Measurements from ENCODE around the gene CTBP1. TPM values are rescaled to one million over a fixed set of nuclear protein-coding genes. Genes with fewer than 3 reads are reported as not detected.

The CTBP1 gene
- total RNA-seq, 4 donors from 2014 or later = 145 to 255 (median 181) TPM

DNA sequence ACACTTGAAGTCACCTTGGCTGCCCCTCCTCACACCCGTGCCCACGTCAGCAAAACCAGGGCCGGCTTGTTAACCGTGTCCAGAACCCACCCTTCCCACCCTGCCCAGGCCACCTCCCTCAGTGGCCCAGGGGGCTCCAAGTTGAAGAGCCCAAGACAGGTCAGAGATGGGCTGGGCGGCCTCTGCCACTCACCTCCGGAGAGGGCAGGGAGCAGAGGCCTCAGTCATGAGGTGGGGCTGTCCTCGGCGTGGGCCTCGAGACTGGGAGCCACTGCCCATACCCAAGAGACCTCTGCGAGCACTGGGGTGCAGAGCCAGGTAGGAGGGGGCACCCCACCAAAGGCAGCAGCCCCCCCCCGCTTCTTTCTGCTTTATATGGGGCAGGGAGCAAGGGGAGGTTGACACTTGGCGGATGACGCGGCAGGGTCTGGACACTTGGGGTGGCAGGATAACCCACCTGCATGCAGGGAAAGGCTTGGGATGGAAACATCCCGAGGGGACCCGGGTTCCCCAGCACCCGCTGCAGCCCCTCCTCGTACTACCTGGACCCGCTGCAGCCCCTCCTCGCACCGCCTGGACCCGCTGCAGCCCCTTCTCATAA, 38.6 kb downstream of the CTBP1 start:
- Histone ChIP-seq H3K27me3 (no peaks in the 10 kb centered on the region), H3K9me3 (no peaks in the 10 kb centered on the region), H3K4me1 (peaks cover 70% of the 10 kb centered on the region), H3K36me3 (peaks cover 39% of the 10 kb centered on the region), H3K4me3 (no peak overlapping the region), H3K27ac (no peak overlapping the region)
- 87% methylated on average over 9 of the region's 22 CpGs for WGBS
- no peak for TF ChIP-seq POLR2A (IDR thresholded peaks at IDR 0.05)
- TF ChIP-seq EP300 (IDR thresholded peaks at IDR 0.05) = no peak
- TF ChIP-seq, protein P1, sequence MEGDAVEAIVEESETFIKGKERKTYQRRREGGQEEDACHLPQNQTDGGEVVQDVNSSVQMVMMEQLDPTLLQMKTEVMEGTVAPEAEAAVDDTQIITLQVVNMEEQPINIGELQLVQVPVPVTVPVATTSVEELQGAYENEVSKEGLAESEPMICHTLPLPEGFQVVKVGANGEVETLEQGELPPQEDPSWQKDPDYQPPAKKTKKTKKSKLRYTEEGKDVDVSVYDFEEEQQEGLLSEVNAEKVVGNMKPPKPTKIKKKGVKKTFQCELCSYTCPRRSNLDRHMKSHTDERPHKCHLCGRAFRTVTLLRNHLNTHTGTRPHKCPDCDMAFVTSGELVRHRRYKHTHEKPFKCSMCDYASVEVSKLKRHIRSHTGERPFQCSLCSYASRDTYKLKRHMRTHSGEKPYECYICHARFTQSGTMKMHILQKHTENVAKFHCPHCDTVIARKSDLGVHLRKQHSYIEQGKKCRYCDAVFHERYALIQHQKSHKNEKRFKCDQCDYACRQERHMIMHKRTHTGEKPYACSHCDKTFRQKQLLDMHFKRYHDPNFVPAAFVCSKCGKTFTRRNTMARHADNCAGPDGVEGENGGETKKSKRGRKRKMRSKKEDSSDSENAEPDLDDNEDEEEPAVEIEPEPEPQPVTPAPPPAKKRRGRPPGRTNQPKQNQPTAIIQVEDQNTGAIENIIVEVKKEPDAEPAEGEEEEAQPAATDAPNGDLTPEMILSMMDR (IDR thresholded peaks at IDR 0.05) = no peak
- no peak for TF ChIP-seq POLR2AphosphoS5 (IDR thresholded peaks at IDR 0.05)
- DNase-seq (ENCODE audit: low spot score in 2 of 2) = peak; percentile 61 to 78

DNA sequence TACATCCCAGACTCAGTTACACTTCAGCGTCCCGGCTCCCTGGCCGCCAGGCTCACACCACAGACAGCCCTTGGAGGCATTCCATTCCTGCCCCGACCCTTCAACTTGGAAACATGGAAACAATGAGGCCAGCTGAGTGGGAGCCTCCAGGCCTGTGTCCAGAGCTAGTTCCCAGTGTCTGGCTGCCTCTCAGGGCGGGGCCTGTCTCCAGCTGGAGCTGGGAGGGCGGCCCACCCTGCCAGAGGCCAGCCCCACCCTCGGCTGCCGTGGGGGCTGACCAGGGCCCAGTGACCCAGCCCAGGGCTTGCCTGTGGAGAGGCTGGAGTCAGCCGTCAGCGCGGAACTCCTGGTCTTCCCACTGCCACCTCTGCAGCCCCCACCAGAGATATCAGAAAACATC, 39.1 kb downstream of the CTBP1 start:
- Histone ChIP-seq H3K9me3 (no peaks in the 10 kb centered on the region), H3K36me3 (peaks cover 34% of the 10 kb centered on the region), H3K4me3 (no peak overlapping the region), H3K27ac (peak overlapping the region; percentile 45), H3K4me1 (peaks cover 68% of the 10 kb centered on the region), H3K27me3 (no peaks in the 10 kb centered on the region)
- DNase-seq (ENCODE audit: low spot score in 2 of 2) = peak; percentile 85
- TF ChIP-seq POLR2AphosphoS5 (IDR thresholded peaks at IDR 0.05) (no peak), POLR2A (IDR thresholded peaks at IDR 0.05) (no peak), EP300 (IDR thresholded peaks at IDR 0.05) (no peak)
- TF ChIP-seq, protein P1 (IDR thresholded peaks at IDR 0.05) = no peak
- WGBS = 14% methylated on average over 7 of the region's 11 CpGs

DNA sequence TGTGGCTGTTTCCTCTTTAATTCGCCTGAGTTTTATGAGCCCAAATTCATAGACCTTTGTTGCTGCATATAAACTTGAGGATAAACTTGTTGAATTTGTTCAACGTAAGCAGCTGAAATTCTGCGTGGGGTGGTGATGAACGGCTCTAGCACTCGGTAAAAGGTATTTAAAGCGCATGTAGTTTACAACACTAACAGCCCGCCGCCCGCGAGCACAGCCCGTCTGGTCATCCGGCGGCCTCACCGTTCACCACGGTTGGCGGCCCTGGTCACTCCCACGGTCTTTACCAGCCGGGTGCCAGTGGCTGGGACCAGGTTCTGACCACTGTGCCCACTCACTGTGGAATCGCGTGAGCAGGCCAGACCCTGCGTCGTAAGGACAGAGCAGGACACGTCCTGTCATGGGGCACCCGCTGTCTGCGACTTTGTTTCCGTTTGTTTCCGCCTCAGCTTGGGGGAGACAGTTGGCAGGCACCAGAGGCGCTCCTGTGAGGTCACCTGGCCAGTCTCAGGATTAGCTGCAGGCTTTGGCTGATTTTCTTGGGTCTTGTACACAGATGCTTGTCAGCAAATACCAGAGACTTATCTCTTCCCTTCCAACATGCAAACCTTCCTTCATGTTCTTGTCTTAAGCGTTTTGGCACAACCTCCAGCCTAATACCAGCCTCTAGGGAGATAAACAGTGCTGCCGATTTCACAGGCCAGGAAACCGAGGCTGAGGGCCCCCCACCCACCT, 39.8 kb downstream of the CTBP1 start:
- peaks cover 61% of the 10 kb centered on the region for H3K4me1 ChIP-seq
- DNase-seq (ENCODE audit: low spot score in 2 of 2) = peak; percentile 65 to 71
- H3K36me3 ChIP-seq = peaks cover 27% of the 10 kb centered on the region
- H3K4me3 ChIP-seq = no peak overlapping the region
- 64% methylated on average over 25 of the region's 31 CpGs for WGBS
- no peaks in the 10 kb centered on the region for H3K9me3 ChIP-seq
- no peaks in the 10 kb centered on the region for H3K27me3 ChIP-seq
- peak overlapping the region; percentile 45 for H3K27ac ChIP-seq
- no peak for TF ChIP-seq POLR2A (IDR thresholded peaks at IDR 0.05)
- TF ChIP-seq, protein P1 (IDR thresholded peaks at IDR 0.05) = no peak

DNA sequence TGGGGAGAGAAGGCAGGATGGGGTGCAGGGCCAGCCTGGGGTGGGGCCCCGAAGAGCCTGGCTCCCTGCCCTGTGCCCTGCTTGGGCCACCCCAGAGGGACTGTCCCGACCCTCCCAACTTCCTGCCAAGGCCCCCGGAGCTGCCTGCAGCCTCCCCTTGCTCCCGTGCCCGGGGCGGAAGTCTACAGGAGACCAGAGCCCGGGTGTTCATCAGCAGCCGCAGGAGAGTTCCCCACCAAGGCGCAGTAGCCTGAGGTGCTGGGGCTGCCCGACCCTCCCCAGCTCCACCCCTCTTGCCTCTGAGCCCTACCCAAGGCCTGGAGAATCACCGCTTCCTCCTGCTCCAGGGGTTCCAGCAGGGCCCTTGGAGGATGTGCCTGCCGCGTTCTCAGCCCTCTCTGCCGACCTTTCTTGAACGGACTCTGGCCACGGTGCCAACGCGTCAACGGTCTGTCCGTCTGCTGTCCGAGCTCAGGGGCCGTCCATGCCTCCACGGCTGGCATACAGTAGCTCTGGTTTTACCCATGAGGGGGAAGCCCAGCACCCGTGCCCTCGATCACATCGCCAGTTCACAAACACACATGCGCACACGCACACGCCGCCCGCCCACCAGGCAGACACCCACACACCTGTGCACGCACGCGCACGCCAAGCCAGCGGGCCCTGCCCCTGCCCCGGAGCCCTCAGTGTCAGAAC, 40.5 kb downstream of the CTBP1 start:
- H3K4me1 ChIP-seq = peaks cover 60% of the 10 kb centered on the region
- peak; percentile 66 to 79 for DNase-seq (ENCODE audit: low spot score in 2 of 2)

More for the DNA sequence above, 40.5 kb downstream of the CTBP1 start:
- peaks cover 20% of the 10 kb centered on the region for H3K36me3 ChIP-seq
- 52% methylated on average over 27 of the region's 37 CpGs for WGBS
- no peak overlapping the region for H3K27ac ChIP-seq
- TF ChIP-seq EP300 (IDR thresholded peaks at IDR 0.05) (no peak), POLR2AphosphoS5 (IDR thresholded peaks at IDR 0.05) (no peak), POLR2A (IDR thresholded peaks at IDR 0.05) (no peak)
- TF ChIP-seq, protein P1 (IDR thresholded peaks at IDR 0.05) = no peak
- no peaks in the 10 kb centered on the region for H3K27me3 ChIP-seq
- H3K9me3 ChIP-seq = no peaks in the 10 kb centered on the region
- no peak overlapping the region for H3K4me3 ChIP-seq
